T-helper 1 cell treated with Interleukin-12 subunit alpha and Interleukin-12 subunit beta and Interleukin-4 antibody, amounts not matched to agents 30 μg/mL and 1 μg/mL, for 36 hours (primary cell): ENCODE data around the gene CADPS2.

Experiments
- H3K27ac Mint-ChIP-seq: one replicate; pipeline ENCODE4 v1.8.0; 2021; ENCODE audit warnings: mild to moderate bottlenecking, mixed read lengths
- H3K27me3 Mint-ChIP-seq: one replicate; pipeline ENCODE4 v1.8.0; 2021; ENCODE audit warnings: low read depth, mixed read lengths
- H3K36me3 Mint-ChIP-seq: one replicate; pipeline ENCODE4 v1.8.0; 2021; ENCODE audit warnings: low read depth, mixed read lengths
- H3K4me1 Mint-ChIP-seq: one replicate; pipeline ENCODE4 v1.8.0; 2021; ENCODE audit warnings: low read depth, mixed read lengths
- H3K4me3 Mint-ChIP-seq: one replicate; pipeline ENCODE4 v1.8.0; 2021; ENCODE audit warnings: mild to moderate bottlenecking, moderate library complexity, mixed read lengths
- H3K9me3 Mint-ChIP-seq: one replicate; pipeline ENCODE4 v1.8.0; 2021; ENCODE audit warnings: mixed read lengths

CADPS2 gene

GRCh38 chr7:122628651-122629411 is 257.4 kb downstream of the CADPS2 start:
- Mint-ChIP-seq H3K36me3 (no peaks in the 10 kb centered on the region), H3K27ac (no peak overlapping the region), H3K4me1 (no peaks in the 10 kb centered on the region), H3K9me3 (peaks cover 9% of the 10 kb centered on the region), H3K4me3 (no peak overlapping the region), H3K27me3 (no peaks in the 10 kb centered on the region)

- Mint-ChIP-seq H3K36me3 (no peaks in the 10 kb centered on the region), H3K9me3 (no peaks in the 10 kb centered on the region), H3K27ac (no peak overlapping the region), H3K4me1 (no peaks in the 10 kb centered on the region), H3K4me3 (no peak overlapping the region), H3K27me3 (no peaks in the 10 kb centered on the region)
These were observed 259.5 kb downstream of the CADPS2 start for GRCh38 chr7:122626785-122627184.

GRCh38 chr7:122622682-122623081 is 263.6 kb downstream of the CADPS2 start:
- no peaks in the 10 kb centered on the region for H3K27me3 Mint-ChIP-seq
- no peaks in the 10 kb centered on the region for H3K36me3 Mint-ChIP-seq
- no peak overlapping the region for H3K4me3 Mint-ChIP-seq

DNA sequence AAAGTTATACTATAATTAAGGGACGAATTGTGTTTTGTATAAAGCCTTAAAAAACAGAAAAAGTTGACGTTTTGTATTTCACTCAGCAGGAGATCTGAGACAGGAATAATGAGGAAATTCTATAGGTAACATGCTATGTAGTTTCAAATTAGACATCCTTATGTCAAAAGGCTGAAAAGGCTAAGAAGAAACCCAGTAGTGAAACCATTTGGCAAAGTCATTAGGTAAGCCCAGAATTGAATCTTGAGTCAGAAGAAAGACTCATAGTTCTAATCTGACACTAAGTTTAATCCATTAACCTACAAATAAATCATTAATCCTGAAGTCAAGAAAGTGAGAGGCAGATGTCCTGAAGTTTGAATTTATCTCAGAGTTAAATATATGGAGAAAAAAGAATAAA is 266.6 kb downstream of the CADPS2 start:
- Mint-ChIP-seq H3K27me3 (no peaks in the 10 kb centered on the region), H3K27ac (no peak overlapping the region), H3K36me3 (no peaks in the 10 kb centered on the region), H3K9me3 (no peaks in the 10 kb centered on the region), H3K4me1 (no peaks in the 10 kb centered on the region), H3K4me3 (no peak overlapping the region)

More at GRCh38 chr7:122622682-122623081, 263.6 kb downstream of the CADPS2 start:
- H3K4me1 Mint-ChIP-seq, result no peaks in the 10 kb centered on the region
- no peaks in the 10 kb centered on the region for H3K9me3 Mint-ChIP-seq
- H3K27ac Mint-ChIP-seq, result no peak overlapping the region

GRCh38 chr7:122618585-122619189 is 267.6 kb downstream of the CADPS2 start:
- no peaks in the 10 kb centered on the region for H3K4me1 Mint-ChIP-seq
- H3K27me3 Mint-ChIP-seq, result no peaks in the 10 kb centered on the region
- H3K4me3 Mint-ChIP-seq, result no peak overlapping the region
- H3K27ac Mint-ChIP-seq, result no peak overlapping the region
- H3K9me3 Mint-ChIP-seq, result no peaks in the 10 kb centered on the region
- H3K36me3 Mint-ChIP-seq, result no peaks in the 10 kb centered on the region

- H3K4me1 Mint-ChIP-seq, result no peaks in the 10 kb centered on the region
- H3K36me3 Mint-ChIP-seq, result no peaks in the 10 kb centered on the region
- H3K27me3 Mint-ChIP-seq, result no peaks in the 10 kb centered on the region
- no peak overlapping the region for H3K27ac Mint-ChIP-seq
- H3K9me3 Mint-ChIP-seq, result no peaks in the 10 kb centered on the region
- H3K4me3 Mint-ChIP-seq, result no peak overlapping the region
These were observed 269.3 kb downstream of the CADPS2 start for GRCh38 chr7:122616951-122617350.

- no peaks in the 10 kb centered on the region for H3K9me3 Mint-ChIP-seq
- no peaks in the 10 kb centered on the region for H3K36me3 Mint-ChIP-seq
- no peaks in the 10 kb centered on the region for H3K4me1 Mint-ChIP-seq
- no peak overlapping the region for H3K4me3 Mint-ChIP-seq
- no peak overlapping the region for H3K27ac Mint-ChIP-seq
- no peaks in the 10 kb centered on the region for H3K27me3 Mint-ChIP-seq
These were observed 280.3 kb downstream of the CADPS2 start for GRCh38 chr7:122605929-122606328.

DNA sequence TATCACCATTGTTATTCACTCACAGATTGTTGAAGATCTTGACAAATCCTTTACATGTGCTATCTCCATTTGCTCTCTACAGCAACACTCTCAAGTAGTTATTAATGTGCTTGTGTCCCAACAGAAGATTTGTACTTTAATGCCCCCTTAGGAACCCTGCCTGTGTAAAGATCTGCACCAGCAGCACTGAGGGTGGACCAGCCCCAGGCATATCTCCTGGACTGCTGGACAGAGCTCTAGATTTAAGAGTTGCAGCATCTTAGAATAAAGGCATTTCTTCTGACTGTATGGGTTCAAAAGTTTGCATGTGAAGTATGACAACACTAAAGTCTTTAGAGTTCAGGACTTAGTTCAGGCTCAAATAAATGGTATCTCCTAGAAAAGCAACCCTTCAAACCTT is 282.0 kb downstream of the CADPS2 start:
- no peaks in the 10 kb centered on the region for H3K4me1 Mint-ChIP-seq
- no peak overlapping the region for H3K27ac Mint-ChIP-seq
- no peaks in the 10 kb centered on the region for H3K27me3 Mint-ChIP-seq
- H3K4me3 Mint-ChIP-seq, result no peak overlapping the region
- no peaks in the 10 kb centered on the region for H3K36me3 Mint-ChIP-seq
- no peaks in the 10 kb centered on the region for H3K9me3 Mint-ChIP-seq

DNA sequence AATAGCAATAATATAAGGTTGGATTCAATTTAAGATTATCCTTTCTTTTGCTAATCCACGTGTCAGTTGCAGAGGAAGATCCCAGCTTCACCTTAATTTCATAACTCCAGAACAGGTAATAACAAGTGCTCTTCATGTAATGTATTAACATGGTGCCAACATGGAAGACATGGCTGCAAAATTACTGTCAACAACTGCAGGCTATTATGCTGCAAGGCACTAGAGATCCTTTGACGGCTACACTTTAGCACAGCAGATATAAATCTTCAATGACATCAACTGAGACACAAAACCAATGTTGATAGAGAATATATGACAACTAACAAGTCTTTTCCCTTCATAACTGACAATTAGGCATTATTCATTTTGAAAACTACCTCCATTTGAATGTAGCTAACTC is 283.5 kb downstream of the CADPS2 start:
- Mint-ChIP-seq H3K4me3 (no peak overlapping the region), H3K27me3 (no peaks in the 10 kb centered on the region), H3K4me1 (no peaks in the 10 kb centered on the region), H3K36me3 (no peaks in the 10 kb centered on the region), H3K9me3 (no peaks in the 10 kb centered on the region), H3K27ac (no peak overlapping the region)

DNA sequence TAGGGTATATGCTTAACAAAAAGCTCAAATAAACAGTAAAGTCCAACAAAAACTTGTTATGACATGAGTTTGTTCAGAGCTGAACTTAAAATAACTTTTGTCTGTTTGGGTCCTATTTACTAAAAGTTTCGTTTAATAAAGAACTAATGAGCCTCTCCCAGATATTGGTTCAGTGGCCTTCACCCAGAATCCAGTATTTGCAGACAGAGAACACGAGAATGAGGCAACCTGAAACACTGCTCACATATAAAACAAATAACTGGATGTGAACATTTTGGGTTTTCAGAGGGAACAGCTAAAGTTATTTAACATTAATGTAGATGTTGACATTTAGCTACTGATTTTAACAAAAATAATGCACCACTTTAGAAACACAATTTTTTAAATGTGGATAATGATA is 285.6 kb downstream of the CADPS2 start:
- no peak overlapping the region for H3K4me3 Mint-ChIP-seq
- H3K4me1 Mint-ChIP-seq, result no peaks in the 10 kb centered on the region
- no peaks in the 10 kb centered on the region for H3K9me3 Mint-ChIP-seq
- H3K27me3 Mint-ChIP-seq, result no peaks in the 10 kb centered on the region
- H3K36me3 Mint-ChIP-seq, result no peaks in the 10 kb centered on the region
- H3K27ac Mint-ChIP-seq, result no peak overlapping the region

DNA sequence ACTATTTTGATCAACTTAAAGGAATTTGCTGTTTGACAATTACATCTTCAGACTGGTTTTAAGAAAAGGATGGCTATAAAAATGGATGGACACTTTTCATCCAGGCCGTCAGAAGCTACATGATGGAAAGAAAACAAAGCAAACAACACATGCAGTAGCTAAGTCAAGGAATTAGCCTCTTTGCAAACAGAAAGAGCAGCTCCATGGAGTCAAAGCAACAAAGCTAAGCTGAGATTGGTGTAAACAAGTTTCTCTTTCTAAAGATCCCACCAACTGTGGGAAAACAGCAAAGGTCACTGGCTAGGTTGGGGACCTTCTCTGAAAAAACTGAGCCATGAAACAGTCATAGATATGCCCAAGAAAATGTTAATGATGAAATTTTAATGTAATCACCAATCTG is 286.2 kb downstream of the CADPS2 start:
- Mint-ChIP-seq H3K4me1 (no peaks in the 10 kb centered on the region), H3K36me3 (no peaks in the 10 kb centered on the region), H3K4me3 (no peak overlapping the region), H3K27ac (no peak overlapping the region), H3K9me3 (no peaks in the 10 kb centered on the region), H3K27me3 (no peaks in the 10 kb centered on the region)

DNA sequence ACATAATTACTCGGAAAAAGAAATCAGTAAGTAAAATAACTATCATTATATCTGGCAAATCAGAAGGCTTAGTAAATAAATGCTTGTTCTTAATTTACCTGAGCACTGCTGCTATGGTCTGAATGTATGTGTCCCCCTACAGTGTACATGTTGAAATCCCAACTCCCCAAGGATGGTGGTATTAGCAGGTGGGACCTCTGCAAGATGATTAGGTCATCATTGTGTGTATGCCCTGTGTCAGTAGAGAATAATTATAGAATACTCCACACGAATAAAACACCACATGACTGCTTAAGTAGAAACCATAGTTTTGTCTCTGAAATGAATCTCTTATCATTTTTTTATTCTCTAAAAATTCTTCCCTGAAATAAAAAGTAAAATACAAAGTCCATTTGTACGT is 289.0 kb downstream of the CADPS2 start:
- Mint-ChIP-seq H3K4me1 (no peaks in the 10 kb centered on the region), H3K27ac (no peak overlapping the region), H3K27me3 (no peaks in the 10 kb centered on the region), H3K9me3 (no peaks in the 10 kb centered on the region), H3K36me3 (no peaks in the 10 kb centered on the region), H3K4me3 (no peak overlapping the region)

DNA sequence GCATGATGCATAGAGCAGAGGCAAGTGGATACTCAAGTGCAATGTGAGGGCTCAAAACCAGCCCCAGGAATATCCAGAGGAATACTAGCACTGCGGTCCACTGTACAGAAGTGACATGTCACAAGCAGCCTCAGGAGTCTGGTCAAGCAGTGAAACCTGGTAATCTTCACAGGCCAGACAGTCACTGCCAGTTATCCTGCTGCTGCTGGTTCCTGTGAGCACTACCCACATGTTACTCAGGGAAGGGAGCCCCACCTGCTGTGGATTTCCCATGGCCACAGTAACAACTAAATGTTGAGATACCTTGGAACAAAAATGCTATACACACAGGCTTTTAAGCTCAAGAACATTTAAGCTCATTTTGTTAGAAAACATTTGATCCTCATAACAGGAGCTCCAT is 290.4 kb downstream of the CADPS2 start:
- Mint-ChIP-seq H3K27me3 (no peaks in the 10 kb centered on the region), H3K9me3 (no peaks in the 10 kb centered on the region), H3K4me1 (no peaks in the 10 kb centered on the region), H3K36me3 (no peaks in the 10 kb centered on the region), H3K27ac (no peak overlapping the region), H3K4me3 (no peak overlapping the region)

DNA sequence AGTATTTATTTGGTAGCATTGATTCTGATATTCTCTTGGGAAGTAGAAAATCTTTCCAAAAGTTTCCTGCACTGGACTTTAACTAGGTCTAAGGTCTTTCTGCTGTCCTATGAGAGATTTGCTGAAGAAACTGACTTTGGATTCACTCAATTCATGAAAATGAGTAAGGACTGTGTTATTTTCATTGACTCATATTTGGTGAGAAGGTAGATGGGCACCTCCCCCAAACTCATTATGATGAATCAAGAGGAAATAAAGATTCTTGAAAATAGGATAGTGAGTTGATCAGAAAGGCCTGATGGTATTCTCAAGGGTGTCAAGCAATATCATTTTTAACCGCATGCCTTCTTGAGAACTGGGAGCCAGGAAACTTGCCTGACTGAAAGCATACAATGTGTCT is 297.6 kb downstream of the CADPS2 start:
- Mint-ChIP-seq H3K27me3 (no peaks in the 10 kb centered on the region), H3K9me3 (no peaks in the 10 kb centered on the region), H3K36me3 (no peaks in the 10 kb centered on the region), H3K4me3 (no peak overlapping the region), H3K4me1 (no peaks in the 10 kb centered on the region), H3K27ac (no peak overlapping the region)

DNA sequence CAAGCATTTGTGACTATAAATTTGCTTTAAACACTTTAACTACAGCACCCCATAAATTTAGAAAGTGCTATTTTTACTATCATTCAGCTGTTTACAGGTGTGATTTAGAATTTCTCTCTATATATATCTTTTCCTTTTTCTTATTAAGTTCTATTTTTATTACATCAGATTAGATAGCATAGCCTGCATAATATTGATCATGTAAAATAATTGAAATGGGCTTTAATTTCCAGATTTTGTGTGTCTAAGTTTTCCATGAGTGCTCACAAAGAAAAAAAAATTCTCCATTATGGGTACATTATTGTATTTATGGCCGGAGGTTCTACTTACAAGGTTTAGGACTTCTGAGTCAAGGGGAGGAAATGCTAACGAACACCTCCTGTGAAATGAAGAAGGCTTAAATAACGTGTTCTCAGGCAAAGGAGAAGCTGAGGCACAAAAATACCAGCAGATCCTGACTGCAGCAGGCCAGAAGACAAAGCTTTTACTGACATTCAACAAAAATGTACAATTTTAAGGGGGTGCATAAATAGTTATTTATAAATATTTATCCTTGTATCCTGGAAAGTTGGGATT is 301.5 kb downstream of the CADPS2 start:
- no peak overlapping the region for H3K4me3 Mint-ChIP-seq
- H3K27me3 Mint-ChIP-seq, result no peaks in the 10 kb centered on the region
- no peaks in the 10 kb centered on the region for H3K4me1 Mint-ChIP-seq
- no peaks in the 10 kb centered on the region for H3K36me3 Mint-ChIP-seq
- no peak overlapping the region for H3K27ac Mint-ChIP-seq
- H3K9me3 Mint-ChIP-seq, result no peaks in the 10 kb centered on the region
